GM21367 (cell line): ENCODE data around the gene WDR5B.

ENCODE experiments used
- ATAC-seq: cut with Tn5 transposase; IDR thresholded peaks from one replicate; pipeline ENCODE4 v1.9.1; 2021; ENCODE audit not compliant: unreplicated experiment

WDR5B gene

DNA sequence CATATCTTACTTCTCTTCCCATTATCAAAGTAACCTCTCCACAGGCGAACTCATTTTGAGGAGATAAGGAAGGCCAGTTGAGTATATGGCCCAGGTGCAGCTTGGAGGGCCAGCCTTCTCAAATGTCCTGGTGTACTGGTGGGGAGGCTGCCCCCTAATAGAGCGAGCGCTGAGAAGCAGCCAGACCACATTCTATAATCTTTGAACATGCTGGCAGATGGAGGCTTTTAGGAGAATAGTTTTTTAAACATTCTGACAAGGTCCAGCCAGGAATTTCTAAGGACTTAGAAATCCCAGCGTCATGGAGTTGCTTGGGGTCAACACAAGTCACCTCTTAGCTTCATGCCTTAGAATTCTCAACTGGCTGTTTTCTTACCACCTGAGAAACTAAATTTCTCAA is 5.8 kb downstream of the WDR5B start:
- ATAC-seq, result no peak

DNA sequence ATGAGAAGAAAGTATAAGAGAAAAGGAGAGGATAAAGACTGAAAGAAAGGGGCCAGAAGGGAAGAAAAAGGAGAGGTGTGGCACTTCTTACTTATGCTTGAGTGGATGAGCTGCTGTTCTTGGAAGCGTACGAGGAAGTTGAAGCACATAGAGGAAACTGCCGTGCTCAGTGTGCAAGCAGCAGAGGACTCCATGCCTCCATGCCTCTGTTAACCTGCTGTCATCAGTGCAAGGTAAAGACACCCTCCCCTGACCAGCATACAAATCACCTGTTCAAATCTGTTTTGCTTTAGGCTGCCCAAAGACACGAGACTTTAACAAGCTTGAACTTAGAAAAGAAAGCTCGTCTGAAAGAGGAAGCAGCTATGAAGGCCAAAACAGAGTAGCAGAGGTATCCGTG is 6.4 kb downstream of the WDR5B start:
- no peak for ATAC-seq

DNA sequence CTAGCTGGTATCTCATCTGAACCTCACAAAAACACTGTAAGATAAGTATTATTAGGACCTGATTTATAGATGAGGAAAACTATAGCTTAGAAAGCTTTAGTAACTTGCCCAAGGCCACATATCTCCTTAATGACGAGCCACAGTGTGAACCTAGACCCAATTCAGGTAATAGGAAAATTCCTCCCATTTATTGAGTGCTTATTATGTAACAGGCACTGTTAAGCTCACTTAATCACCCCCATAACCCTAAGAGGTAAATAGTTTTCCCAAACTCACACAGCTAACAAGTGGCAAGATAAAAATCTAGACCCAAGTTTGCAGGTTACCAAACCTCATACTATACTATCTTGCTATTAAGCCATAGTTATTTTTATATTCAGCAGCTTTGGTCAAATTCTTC is 7.9 kb downstream of the WDR5B start:
- ATAC-seq, result no peak

- ATAC-seq, result no peak
Observed at GRCh38 chr3:122406198-122406597, 9.7 kb downstream of the WDR5B start.

DNA sequence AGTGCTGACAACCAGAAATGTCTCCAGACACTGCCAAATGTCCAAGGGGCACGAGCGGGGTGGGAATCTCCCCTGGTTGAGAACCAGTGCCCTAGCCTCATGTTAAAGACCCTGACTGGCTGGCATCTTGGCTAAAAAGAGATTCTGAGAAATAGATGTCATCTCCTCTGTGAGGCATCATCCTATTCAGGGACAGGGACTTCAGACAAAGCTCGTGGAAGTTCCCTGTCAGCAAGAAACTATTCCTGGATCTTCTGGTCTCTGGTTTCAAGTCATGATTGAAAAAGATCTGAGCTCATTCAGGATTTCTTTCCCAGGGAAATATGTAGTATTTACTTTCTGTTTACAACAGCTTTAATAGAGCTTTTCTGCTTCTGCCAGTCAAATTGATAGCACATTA is 10.8 kb downstream of the WDR5B start:
- no peak for ATAC-seq

GRCh38 chr3:122403489-122403888 is 12.4 kb downstream of the WDR5B start:
- no peak for ATAC-seq

GRCh38 chr3:122398920-122399319 is 16.9 kb downstream of the WDR5B start:
- ATAC-seq, result no peak

- ATAC-seq, result no peak
Observed at GRCh38 chr3:122397201-122397600, 18.7 kb downstream of the WDR5B start.

DNA sequence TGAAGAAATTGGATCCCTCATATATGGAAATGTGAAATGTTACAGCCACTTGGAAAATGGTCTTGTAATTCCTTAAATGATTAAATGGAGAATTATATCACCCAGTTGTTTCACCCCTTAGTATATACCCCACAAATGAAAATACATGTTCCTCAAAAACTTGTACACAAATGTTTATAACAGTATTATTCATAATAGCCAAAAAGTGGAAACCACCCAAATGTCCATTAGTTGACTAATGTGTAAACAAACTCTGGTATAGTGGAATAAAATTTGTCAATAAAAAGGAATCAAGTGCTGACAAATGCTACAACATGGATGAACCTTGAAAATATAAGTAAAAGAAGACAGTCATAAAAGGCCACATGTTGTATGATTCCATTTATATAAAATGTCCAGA is 19.4 kb downstream of the WDR5B start:
- no peak for ATAC-seq

GRCh38 chr3:122395582-122395981 is 20.3 kb downstream of the WDR5B start:
- ATAC-seq, result no peak

GRCh38 chr3:122394173-122394572 is 21.7 kb downstream of the WDR5B start:
- no peak for ATAC-seq

GRCh38 chr3:122392868-122393844 is 22.7 kb downstream of the WDR5B start:
- ATAC-seq, result no peak

- no peak for ATAC-seq
Observed at GRCh38 chr3:122391681-122392446, 24.0 kb downstream of the WDR5B start.

GRCh38 chr3:122390665-122391064 is 25.2 kb downstream of the WDR5B start:
- ATAC-seq, result no peak

- no peak for ATAC-seq
Observed at GRCh38 chr3:122389892-122390291, 26.0 kb downstream of the WDR5B start.

- no peak for ATAC-seq
Observed at GRCh38 chr3:122389197-122389596, 26.7 kb downstream of the WDR5B start.

DNA sequence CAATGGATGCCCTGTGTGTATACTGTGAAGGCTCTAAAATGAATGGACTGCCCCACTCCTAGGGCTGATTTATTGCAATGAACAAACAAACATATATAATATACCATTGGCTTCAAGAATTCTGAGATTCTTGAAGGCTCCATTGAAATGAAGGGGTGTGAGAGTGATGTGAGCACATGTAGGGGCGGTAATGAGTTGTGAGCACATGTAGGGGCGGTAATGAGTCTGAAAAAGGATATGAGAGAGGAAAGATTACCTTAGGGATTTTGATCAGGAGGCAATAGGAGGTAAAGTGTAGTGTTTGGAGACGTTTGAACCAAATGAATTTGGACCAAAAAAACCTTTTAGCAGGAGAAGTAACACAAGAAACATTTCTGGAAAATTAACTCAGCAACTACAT is 28.2 kb downstream of the WDR5B start:
- ATAC-seq, result no peak

DNA sequence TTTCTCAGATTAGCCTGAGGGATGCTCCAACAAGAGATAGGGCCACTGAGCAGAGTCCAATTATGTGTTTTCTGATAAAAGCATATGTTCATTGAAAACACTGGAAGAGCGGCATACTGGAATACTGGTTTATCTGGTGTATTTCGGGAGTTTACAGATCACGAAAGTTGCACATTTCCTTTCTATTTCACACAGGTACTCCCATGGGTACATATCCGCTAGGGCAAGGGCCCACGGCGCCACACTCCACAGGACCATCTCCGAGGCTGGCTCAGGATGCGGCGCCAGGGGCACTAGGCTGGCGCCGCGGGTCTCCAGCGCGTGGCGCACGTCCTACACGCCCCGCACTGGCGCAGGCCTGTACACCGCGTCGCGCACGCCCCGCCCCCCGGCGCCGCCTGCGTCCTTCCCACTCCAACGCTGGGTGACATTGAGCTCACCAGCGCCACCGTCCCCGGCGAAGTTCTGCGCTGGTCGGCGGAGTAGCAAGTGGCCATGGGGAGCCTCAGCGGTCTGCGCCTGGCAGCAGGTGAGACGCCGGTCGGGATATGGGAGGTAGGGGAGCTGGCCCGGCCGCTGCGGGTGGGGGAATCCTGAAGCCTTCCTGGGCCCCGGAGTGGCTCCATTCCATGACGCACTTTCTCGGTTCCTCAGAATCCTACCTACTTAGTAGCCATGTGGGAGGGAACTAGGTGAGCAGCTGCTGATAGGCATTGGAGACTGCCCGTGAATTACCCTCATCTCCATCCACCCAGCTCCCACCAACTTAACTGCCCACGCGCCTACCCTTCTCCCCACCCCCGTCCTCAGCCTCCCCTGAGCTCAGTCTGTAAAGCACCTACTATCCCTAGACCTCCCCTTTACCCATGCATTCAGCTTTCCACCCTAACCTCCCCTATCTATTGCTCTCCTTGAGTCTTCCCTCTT is 31.8 kb downstream of the WDR5B start, which contains the start of gene FAM162A:
Gene FAM162A (plus strand): TSS at position 412 of the 927 bp plus-strand sequence. CDS start 84 bp downstream, at position 496.
- ATAC-seq, result peak; percentile 87

- peak; percentile 39 for ATAC-seq
Observed at GRCh38 chr3:122382888-122383666, 32.8 kb downstream of the WDR5B start, which contains the start of gene MIX23. MIX23 (minus strand) TSS chr3:122383231; CDS start chr3:122383224, 7 bp downstream.

GRCh38 chr3:122377975-122378374 is 37.9 kb downstream of the WDR5B start:
- ATAC-seq, result no peak
